ENCODE results near the gene VPREB1.
"Not testable (repeated sequence)": the region's sequence is repeated elsewhere in the genome, so short reads cannot be mapped to it uniquely, and the experiment has no call there.

DNA sequence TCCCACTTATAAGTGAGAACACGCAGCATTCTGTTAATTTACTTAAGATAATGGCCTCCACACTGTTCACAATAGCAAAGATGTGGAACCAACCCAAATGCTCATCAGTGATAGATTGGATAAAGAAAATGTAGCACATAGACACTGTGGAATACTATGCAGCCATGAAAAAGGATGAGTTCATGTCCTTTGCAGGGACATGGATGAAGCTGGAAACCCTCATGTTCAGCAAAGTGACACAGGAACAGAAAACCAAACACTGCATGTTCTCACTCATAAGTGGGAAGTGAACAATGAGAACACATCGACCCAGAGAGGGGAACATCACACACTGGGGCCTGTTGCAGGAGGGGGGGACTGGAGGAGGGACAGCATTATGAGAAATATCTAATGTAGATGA, 15.6 kb downstream of the VPREB1 start:
- TF ChIP-seq, protein P1, sequence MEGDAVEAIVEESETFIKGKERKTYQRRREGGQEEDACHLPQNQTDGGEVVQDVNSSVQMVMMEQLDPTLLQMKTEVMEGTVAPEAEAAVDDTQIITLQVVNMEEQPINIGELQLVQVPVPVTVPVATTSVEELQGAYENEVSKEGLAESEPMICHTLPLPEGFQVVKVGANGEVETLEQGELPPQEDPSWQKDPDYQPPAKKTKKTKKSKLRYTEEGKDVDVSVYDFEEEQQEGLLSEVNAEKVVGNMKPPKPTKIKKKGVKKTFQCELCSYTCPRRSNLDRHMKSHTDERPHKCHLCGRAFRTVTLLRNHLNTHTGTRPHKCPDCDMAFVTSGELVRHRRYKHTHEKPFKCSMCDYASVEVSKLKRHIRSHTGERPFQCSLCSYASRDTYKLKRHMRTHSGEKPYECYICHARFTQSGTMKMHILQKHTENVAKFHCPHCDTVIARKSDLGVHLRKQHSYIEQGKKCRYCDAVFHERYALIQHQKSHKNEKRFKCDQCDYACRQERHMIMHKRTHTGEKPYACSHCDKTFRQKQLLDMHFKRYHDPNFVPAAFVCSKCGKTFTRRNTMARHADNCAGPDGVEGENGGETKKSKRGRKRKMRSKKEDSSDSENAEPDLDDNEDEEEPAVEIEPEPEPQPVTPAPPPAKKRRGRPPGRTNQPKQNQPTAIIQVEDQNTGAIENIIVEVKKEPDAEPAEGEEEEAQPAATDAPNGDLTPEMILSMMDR (IDR thresholded peaks at IDR 0.05): not testable (repeated sequence)
- TF ChIP-seq POLR2A (IDR thresholded peaks at IDR 0.05): not testable (repeated sequence)
